Measurements from ENCODE around the gene MCF2L. TPM values are rescaled to one million over a fixed set of nuclear protein-coding genes. Genes with fewer than 3 reads are reported as not detected.

Gene MCF2L, protein sequence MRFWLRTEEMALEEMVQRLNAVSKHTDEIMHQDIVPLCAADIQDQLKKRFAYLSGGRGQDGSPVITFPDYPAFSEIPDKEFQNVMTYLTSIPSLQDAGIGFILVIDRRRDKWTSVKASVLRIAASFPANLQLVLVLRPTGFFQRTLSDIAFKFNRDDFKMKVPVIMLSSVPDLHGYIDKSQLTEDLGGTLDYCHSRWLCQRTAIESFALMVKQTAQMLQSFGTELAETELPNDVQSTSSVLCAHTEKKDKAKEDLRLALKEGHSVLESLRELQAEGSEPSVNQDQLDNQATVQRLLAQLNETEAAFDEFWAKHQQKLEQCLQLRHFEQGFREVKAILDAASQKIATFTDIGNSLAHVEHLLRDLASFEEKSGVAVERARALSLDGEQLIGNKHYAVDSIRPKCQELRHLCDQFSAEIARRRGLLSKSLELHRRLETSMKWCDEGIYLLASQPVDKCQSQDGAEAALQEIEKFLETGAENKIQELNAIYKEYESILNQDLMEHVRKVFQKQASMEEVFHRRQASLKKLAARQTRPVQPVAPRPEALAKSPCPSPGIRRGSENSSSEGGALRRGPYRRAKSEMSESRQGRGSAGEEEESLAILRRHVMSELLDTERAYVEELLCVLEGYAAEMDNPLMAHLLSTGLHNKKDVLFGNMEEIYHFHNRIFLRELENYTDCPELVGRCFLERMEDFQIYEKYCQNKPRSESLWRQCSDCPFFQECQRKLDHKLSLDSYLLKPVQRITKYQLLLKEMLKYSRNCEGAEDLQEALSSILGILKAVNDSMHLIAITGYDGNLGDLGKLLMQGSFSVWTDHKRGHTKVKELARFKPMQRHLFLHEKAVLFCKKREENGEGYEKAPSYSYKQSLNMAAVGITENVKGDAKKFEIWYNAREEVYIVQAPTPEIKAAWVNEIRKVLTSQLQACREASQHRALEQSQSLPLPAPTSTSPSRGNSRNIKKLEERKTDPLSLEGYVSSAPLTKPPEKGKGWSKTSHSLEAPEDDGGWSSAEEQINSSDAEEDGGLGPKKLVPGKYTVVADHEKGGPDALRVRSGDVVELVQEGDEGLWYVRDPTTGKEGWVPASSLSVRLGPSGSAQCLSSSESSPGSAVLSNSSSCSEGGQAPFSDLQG
- 100 to 1,000 TPM in 1 of 4 donors, 10 to 100 TPM in 3; 18.4 to 173 (median 57.6) TPM for total RNA-seq

DNA sequence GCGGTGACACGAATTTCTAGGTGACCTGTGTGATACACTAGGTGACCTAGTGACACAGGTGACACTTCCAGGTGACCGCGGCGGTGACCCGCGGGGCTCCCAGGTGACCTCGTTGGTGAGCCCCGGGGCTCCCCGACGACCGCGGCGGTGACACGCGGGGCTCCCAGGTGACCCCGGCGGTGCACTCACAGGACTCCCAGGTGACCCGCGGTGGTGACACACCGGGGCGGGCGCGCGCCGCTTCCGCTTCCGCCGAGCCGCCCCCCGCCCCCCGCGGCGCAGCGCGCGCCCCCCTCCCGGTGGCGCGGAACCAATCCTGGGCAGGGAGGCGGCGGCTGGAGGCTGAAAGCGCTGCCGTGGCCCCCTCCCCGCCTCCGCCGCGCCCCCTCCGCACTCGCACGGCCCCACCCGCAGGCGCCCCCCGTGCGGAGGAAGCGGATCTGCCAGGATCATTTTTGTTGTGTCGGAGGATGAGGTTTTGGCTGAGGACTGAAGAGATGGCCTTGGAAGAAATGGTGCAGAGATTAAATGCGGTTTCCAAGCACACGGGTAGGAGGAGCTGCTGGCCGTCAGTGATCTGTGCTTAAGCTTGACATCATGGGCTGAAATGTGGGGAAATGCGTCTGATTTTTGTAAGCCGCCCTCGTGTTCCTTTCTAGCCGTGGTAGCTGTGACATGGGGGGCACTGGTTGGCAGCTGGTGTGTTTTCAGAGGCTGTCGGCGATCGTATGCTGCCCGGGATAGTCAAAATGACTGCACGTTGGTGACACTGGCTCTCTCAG lies at the start of gene MCF2L:
TSS of gene MCF2L (plus strand) at position 305 of the 782 bp plus-strand sequence. CDS start at position 471, 166 bp downstream.
- TF ChIP-seq, protein P1, sequence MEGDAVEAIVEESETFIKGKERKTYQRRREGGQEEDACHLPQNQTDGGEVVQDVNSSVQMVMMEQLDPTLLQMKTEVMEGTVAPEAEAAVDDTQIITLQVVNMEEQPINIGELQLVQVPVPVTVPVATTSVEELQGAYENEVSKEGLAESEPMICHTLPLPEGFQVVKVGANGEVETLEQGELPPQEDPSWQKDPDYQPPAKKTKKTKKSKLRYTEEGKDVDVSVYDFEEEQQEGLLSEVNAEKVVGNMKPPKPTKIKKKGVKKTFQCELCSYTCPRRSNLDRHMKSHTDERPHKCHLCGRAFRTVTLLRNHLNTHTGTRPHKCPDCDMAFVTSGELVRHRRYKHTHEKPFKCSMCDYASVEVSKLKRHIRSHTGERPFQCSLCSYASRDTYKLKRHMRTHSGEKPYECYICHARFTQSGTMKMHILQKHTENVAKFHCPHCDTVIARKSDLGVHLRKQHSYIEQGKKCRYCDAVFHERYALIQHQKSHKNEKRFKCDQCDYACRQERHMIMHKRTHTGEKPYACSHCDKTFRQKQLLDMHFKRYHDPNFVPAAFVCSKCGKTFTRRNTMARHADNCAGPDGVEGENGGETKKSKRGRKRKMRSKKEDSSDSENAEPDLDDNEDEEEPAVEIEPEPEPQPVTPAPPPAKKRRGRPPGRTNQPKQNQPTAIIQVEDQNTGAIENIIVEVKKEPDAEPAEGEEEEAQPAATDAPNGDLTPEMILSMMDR (IDR thresholded peaks at IDR 0.05; ENCODE audit: low read depth), result no peak

DNA sequence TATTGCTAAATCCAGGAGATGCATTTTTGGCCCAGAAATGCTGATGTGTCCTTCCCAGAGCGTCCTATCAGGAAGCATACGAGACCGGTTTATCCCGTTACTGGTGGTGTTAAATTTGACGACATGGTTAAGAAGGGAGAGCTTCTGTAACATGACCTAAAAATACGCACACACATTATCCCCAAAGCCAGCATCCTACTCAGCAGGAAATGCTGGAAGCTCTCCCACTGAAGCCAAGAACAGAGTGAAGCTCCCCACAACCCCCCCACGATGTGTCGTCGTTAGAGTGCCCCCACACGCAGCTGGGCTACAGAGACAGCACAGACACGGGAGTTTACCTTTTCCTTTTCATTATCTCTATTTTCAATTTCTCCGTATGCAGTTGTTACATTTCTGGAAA lies 45.1 kb upstream of the MCF2L start:
- TF ChIP-seq, protein P1 (IDR thresholded peaks at IDR 0.05; ENCODE audit: low read depth), result no peak

DNA sequence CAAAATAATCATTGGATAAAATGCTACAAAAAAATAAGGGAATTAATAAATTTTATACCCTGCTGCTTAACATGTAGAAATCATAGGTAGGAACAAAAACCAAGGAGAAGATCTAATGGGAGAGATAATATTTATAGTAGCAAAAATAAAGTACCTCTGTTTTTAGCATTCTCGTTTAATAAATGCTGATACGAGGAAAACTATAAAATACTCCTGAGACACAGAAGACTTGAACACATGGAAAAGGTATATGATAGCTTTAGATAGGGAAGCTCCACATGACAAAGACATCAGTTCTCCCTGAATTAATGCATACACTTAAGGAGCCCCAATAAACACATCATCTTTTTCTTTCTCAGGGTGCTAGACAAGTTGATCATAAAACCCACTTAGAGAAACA lies 44.6 kb upstream of the MCF2L start:
- TF ChIP-seq, protein P1 (IDR thresholded peaks at IDR 0.05; ENCODE audit: low read depth), result no peak

DNA sequence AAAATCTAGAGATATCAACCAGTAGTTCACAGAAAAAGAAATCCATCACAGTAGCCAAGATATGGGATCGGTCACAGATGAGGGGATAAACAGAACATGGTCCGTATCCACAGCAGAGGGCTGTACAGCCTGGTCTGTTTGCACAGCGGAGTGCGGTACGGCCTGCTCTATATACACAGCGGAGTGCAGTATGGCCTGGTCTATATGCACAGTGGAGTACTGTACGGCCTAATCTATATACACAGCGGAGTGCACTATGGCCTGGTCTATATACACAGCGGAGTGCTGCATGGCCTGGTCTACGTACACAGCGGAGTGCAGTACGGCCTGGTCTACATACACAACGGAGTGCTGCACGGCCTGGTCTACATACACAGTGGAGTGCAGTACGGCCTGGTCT lies 43.0 kb upstream of the MCF2L start:
- TF ChIP-seq, protein P1 (IDR thresholded peaks at IDR 0.05; ENCODE audit: low read depth), result no peak

DNA sequence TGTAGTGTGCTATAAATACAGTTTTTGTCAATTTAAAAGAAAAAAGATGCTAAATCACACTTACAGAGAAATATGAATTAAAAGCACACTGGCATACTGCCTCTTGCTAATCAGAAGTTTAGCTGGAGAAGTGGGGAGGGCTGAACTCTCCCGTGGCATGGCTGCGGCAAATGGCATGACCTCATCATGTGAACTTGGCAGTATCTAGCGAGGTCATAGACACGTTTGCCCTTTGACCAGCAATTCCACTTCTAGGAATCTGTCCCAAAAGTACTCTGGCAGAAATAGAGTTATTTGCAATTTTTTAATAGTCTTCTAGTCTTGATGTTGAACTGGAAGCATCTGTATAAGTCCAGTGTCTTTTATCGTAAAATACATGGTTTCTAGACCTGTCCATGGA lies 42.0 kb upstream of the MCF2L start:
- TF ChIP-seq, protein P1 (IDR thresholded peaks at IDR 0.05; ENCODE audit: low read depth), result no peak

DNA sequence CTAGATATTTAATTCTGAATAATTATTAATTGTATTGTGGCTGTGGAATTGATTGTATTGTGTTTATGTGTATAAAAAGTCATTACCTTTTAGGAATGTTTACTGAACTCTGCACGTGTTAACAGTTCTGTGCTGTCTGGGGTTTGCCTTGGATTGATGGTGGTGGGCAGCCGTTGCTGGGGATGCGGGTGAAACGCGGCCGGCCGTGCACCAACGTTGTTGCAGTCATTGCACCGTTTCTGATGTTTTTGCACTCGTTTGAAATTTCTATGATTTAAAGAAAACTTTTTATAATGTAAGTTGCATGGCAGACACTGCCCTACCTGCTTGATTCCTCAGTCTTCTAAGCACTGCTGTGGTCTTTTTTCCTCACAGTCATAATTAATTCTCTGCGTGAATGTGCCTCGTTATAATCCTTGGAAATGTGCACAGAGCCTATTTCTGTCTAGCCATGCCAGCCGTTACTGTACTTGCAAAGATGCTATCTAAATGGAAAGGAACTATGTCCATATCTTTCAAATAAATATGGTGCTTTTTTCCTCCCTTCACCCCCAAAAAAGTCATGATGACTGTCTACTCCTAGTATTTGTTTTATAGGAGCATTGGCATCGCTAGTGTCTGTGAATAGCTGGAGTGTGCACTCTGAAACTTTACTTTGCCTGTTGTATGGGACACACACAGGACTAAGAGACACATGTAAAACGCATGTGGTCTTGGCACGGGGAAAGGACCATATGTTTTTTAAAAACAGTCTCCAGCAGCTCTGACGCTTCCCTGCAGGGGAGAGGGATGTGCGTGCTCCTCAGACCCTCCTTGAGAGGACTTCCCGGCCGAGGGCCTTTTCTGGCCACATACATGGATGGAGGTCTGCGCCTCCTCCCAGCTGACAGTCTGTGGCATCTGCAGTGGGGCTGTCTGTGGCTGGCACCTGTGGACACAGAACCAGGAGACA lies 40.7 kb upstream of the MCF2L start:
- TF ChIP-seq, protein P1 (IDR thresholded peaks at IDR 0.05; ENCODE audit: low read depth), result no peak
